HepG2 (cell line): ENCODE measurements around the gene NT5DC2. TPM values are rescaled to one million over a fixed set of nuclear protein-coding genes. Genes with fewer than 3 reads are reported as not detected.
A peak's percentile ranks its signal among the peaks of the same experiment; 100 is the strongest.

ENCODE experiments used
- ATAC-seq: fragments of 200-7000 bp; cut with Tn5 transposase; 3 replicates; pipeline ENCODE4 v1.9.1; 2020; ENCODE audit warnings: mild to moderate bottlenecking, moderate library complexity
- BruUV-seq: library from RNA; stranded (reverse); fragments of 400-500 nt; replicated peaks from 2 replicates; lab custom pipeline; 2021; lab: Mats Ljungman, UMichigan
- CTCF ChIA-PET: fragments of 300-600 bp; formaldehyde crosslinking; extraction: SDS; loops from one replicate; lab custom pipeline; 2021; ENCODE audit warnings: low total read pairs, inconsistent platforms, low intra/inter-chr PET ratio; lab: Yijun Ruan, JAX
- POLR2A ChIA-PET: fragments of 350-600 bp; sonication (Branson Sonifier 250); formaldehyde crosslinking; loops from one replicate; lab custom pipeline; 2020; ENCODE audit warnings: antibody characterized with exemption, inconsistent platforms; lab: Yijun Ruan, JAX
- DNase-seq: peaks from one replicate; pipeline ENCODE4 v3.0.0-alpha.2; 2015; ENCODE audit warnings: low spot score
- FAIRE-seq: peaks from 3 replicates; lab custom pipeline; 2011; peaks lifted over from hg19 to GRCh38; lab: Jason Lieb, UNC
- H2AFZ ChIP-seq: one replicate; pipeline ENCODE4 v1.6.1; 2011; ENCODE audit warnings: low read length, inconsistent platforms
- H3K27ac ChIP-seq: fragments of 300-600 bp; 3 replicates; pipeline ENCODE4 v1.8.0; 2011; ENCODE audit warnings: mixed run types, mild to moderate bottlenecking, mixed read lengths, low read length, inconsistent platforms; ENCODE audit not compliant: insufficient read depth; ENCODE audit errors: extremely low read length
- H3K27me3 ChIP-seq, 2 experiments: fragments of 200-600 bp in 1 of 2; 2 replicates in 1 of 2; 3 replicates in 1 of 2; pipeline versions ENCODE4 v1.6.0 to v1.8.0; 2011; ENCODE audit warnings: low read length in 2 of 2, mild to moderate bottlenecking in 2 of 2, moderate library complexity in 2 of 2, inconsistent platforms in 1 of 2; ENCODE audit not compliant: insufficient read depth in 2 of 2, control insufficient read depth in 1 of 2
- H3K36me3 ChIP-seq, 2 experiments: fragments of 200-600 bp in 1 of 2; replicated peaks in 1 of 2; 2 replicates in 1 of 2; 3 replicates in 1 of 2; pipeline versions ENCODE4 v1.5.1 to v1.8.0; 2011; ENCODE audit warnings: low read length in 2 of 2, inconsistent platforms in 1 of 2; ENCODE audit not compliant: insufficient read depth in 2 of 2, control insufficient read depth in 1 of 2
- H3K4me1 ChIP-seq: 2 replicates; pipeline ENCODE4 v1.5.1; 2012; ENCODE audit warnings: low read length, inconsistent platforms; ENCODE audit not compliant: insufficient read depth
- H3K4me2 ChIP-seq: 2 replicates; pipeline ENCODE4 v1.6.0; 2011; ENCODE audit warnings: low read depth, low read length, inconsistent platforms
- H3K4me3 ChIP-seq, 3 experiments: fragments of 200-600 bp in 1 of 3; sonication (generic), shearing (Covaris generic) in 1 of 3; replicated peaks in 1 of 3; 2 replicates each; pipeline ENCODE4 v1.5.1; 2011 to 2016; ENCODE audit warnings: low read length in 3 of 3, inconsistent platforms in 2 of 3, low read depth in 2 of 3, mild to moderate bottlenecking in 2 of 3, control low read depth in 1 of 3, mixed read lengths in 1 of 3; ENCODE audit not compliant: insufficient read depth in 1 of 3
- H3K79me2 ChIP-seq: one replicate; pipeline ENCODE4 v1.6.1; 2011; ENCODE audit warnings: low read length, inconsistent platforms; ENCODE audit not compliant: insufficient read depth
- H3K9ac ChIP-seq: 2 replicates; pipeline ENCODE4 v1.6.0; 2011; ENCODE audit warnings: mild to moderate bottlenecking, low read depth, low read length, inconsistent platforms; ENCODE audit not compliant: insufficient read depth
- H3K9me3 ChIP-seq: 2 replicates; pipeline ENCODE4 v1.5.1; 2012; ENCODE audit warnings: mild to moderate bottlenecking, low read length
- H4K20me1 ChIP-seq: 2 replicates; pipeline ENCODE4 v1.6.0; 2011; ENCODE audit warnings: inconsistent platforms, mild to moderate bottlenecking, low read length, moderate library complexity; ENCODE audit not compliant: insufficient read depth
- CTCF ChIP-seq: sonication (generic); formaldehyde crosslinking; IDR thresholded peaks from 2 replicates; pipeline ENCODE4 v1.5.0; 2020; ENCODE audit warnings: mild to moderate bottlenecking, missing genetic modification reagents, moderate library complexity
- FOXA3 ChIP-seq: IDR thresholded peaks from 2 replicates; pipeline ENCODE4 v1.6.1; 2016; ENCODE audit warnings: missing genetic modification reagents, missing compliant biosample characterization
- HNRNPL ChIP-seq: fragments of 200-400 bp; formaldehyde crosslinking; IDR thresholded peaks from 2 replicates; pipeline ENCODE4 v1.6.1; 2017; ENCODE audit warnings: mild to moderate bottlenecking, low read depth, low read length
- NCOA5 ChIP-seq: sonication (generic); formaldehyde crosslinking; IDR thresholded peaks from 2 replicates; pipeline ENCODE4 v1.4.0; 2020; ENCODE audit warnings: missing genetic modification reagents
- PRPF4 ChIP-seq: fragments of 200-400 bp; formaldehyde crosslinking; IDR thresholded peaks from 2 replicates; pipeline ENCODE4 v1.6.1; 2016; ENCODE audit warnings: low read length, low read depth; ENCODE audit not compliant: poor library complexity, severe bottlenecking
- RARG ChIP-seq: sonication (generic); formaldehyde crosslinking; IDR thresholded peaks from 2 replicates; pipeline ENCODE4 v1.4.0; 2020; ENCODE audit warnings: low read depth, mild to moderate bottlenecking, missing genetic modification reagents
- SAP130 ChIP-seq: IDR thresholded peaks from 2 replicates; pipeline ENCODE4 v1.6.1; 2016; ENCODE audit warnings: low read depth
- SETDB1 ChIP-seq: sonication (generic); formaldehyde crosslinking; IDR thresholded peaks from 2 replicates; pipeline ENCODE4 v1.5.1; 2020; ENCODE audit warnings: missing genetic modification reagents, mild to moderate bottlenecking, borderline replicate concordance
- ZBTB26 ChIP-seq: IDR thresholded peaks from 2 replicates; pipeline ENCODE4 v1.6.1; 2016; ENCODE audit warnings: missing compliant biosample characterization, missing genetic modification reagents, borderline replicate concordance
- ZBTB38 ChIP-seq: sonication (generic); formaldehyde crosslinking; IDR thresholded peaks from 2 replicates; pipeline ENCODE4 v1.5.1; 2020; ENCODE audit warnings: mild to moderate bottlenecking, missing genetic modification reagents
- ZNF687 ChIP-seq: sonication (generic); formaldehyde crosslinking; IDR thresholded peaks from 2 replicates; pipeline ENCODE4 v1.5.1; 2020; ENCODE audit warnings: mild to moderate bottlenecking, missing genetic modification reagents, moderate library complexity
- WGBS: methylation state at CpG from one replicate; pipeline ENCODE4 v1.1.6; 2017; ENCODE audit warnings: low lambda C conversion rate; 5-methylcytosine and 5-hydroxymethylcytosine counted together
- in situ Hi-C: cut with HindIII; loops from 2 replicates; pipeline ENCODE4 v1.10.0; 2017; ENCODE audit warnings: low pct_unique_long_range_greater_than_20kb; ENCODE audit not compliant: extremely low pct_ligation_motif_present
- intact Hi-C: fragments of 100-400 bp; cut with micrococcal nuclease; formaldehyde crosslinking; loops from one replicate; pipeline ENCODE4 v1.10.0; 2022; ENCODE audit not compliant: unreplicated experiment
- polyA plus RNA-seq, 8 experiments: library from polyadenylated mRNA; depleted of rRNA in 3 of 8; stranded (reverse) in 7 of 8; unstranded in 1 of 8; fragments of >200 nt; fragmentation: Illumina TruSeq in 4 of 8; extraction: Trizol in 4 of 8; gene quantifications; 2 replicates each; pipeline versions ENCODE4 v1.2.1 to v1.2.3, GENCODE V29; 2011 to 2016; ENCODE audit warnings: low read depth in 4 of 8, missing spikeins in 1 of 8, mixed read lengths in 1 of 8; ENCODE audit not compliant: insufficient read depth in 1 of 8
- total RNA-seq, 5 experiments: library from RNA; depleted of rRNA; stranded (reverse); fragments of >200 nt; fragmentation: Illumina TruSeq; extraction: Trizol; gene quantifications; 2 replicates each; pipeline ENCODE4 v1.2.3, GENCODE V29; 2016; ENCODE audit warnings: low read depth in 1 of 5

Gene NT5DC2
- total and polyA plus RNA-seq, 2 of the 13 experiments (the other 11 are each of a cell fraction or from before 2014, with no cell fraction given): 131 to 240 TPM

- ChIA-PET CTCF (no interaction called here), POLR2A (no interaction called here)
- no peak overlapping the region for H2AFZ ChIP-seq
- intact Hi-C loops (no loop called here), in situ Hi-C loops (no loop called here)
- H4K20me1 ChIP-seq: no peaks in the 10 kb centered on the region
- no peaks in the 10 kb centered on the region for H3K36me3 ChIP-seq
- WGBS: 26% methylated on average over 11 of the region's 12 CpGs
- FAIRE-seq: no peak
- TF ChIP-seq CTCF (CRISPR knock-in tag): peak; percentile 50
- no peak for TF ChIP-seq SETDB1
- TF ChIP-seq HNRNPL: peak; percentile 67; the same call in 1 of the 2 replicates
- DNase-seq: no peak
- no peak for ATAC-seq
- H3K4me2 ChIP-seq: no peak overlapping the region
- no peaks in the 10 kb centered on the region for H3K79me2 ChIP-seq
- no peak overlapping the region for H3K4me3 ChIP-seq
- no peaks in the 10 kb centered on the region for H3K9me3 ChIP-seq
- no TSS peak for BruUV-seq
- no peak overlapping the region for H3K9ac ChIP-seq
- H3K27ac ChIP-seq: no peak overlapping the region
- peaks cover 24% of the 10 kb centered on the region for H3K4me1 ChIP-seq
- H3K27me3 ChIP-seq: peaks cover 16 to 57% of the 10 kb centered on the region in 2 experiments
Observed at GRCh38 chr3:52509753-52510328, 23.8 kb downstream of the NT5DC2 start.

- H3K27ac ChIP-seq: no peak overlapping the region
- H3K9ac ChIP-seq: no peak overlapping the region
- ChIA-PET POLR2A (interaction anchor here (0.8 to 1.4 kb wide), 2 partner anchors 8 to 29 kb away, joined by 3 read pairs; partner anchors contain the start of gene UQCC5), CTCF (no interaction called here)
- H3K4me2 ChIP-seq: no peak overlapping the region; the same call in 1 of the 2 replicates
- ATAC-seq (peak; percentile 60), FAIRE-seq (no peak), DNase-seq (peak; percentile 63)
- WGBS: 3% methylated on average over 5 of the region's 5 CpGs
- in situ Hi-C loops: no loop called here
- no peaks in the 10 kb centered on the region for H3K79me2 ChIP-seq
- no peak overlapping the region for H3K4me3 ChIP-seq
- no peak overlapping the region for H2AFZ ChIP-seq
- BruUV-seq: no TSS peak
- peaks cover 5 to 53% of the 10 kb centered on the region in 2 experiments; a peak in 3 of 5 replicates for H3K27me3 ChIP-seq
- H4K20me1 ChIP-seq: no peaks in the 10 kb centered on the region
- peaks cover 19% of the 10 kb centered on the region for H3K4me1 ChIP-seq
- no peaks in the 10 kb centered on the region for H3K9me3 ChIP-seq
- H3K36me3 ChIP-seq: no peaks in the 10 kb centered on the region
- intact Hi-C loops: no loop called here
- TF ChIP-seq NCOA5 (CRISPR knock-in tag) (no peak), ZBTB38 (CRISPR knock-in tag) (no peak), PRPF4 (no peak), ZNF687 (CRISPR knock-in tag) (peak; percentile 68), SAP130 (CRISPR knock-in tag) (peak; percentile 47; the same call in 1 of the 2 replicates), FOXA3 (CRISPR knock-in tag) (peak; percentile 28; the same call in 1 of the 2 replicates), RARG (CRISPR knock-in tag) (no peak), ZBTB26 (peak; percentile 37; the same call in 1 of the 2 replicates)
Observed at GRCh38 chr3:52507359-52507758, 26.3 kb downstream of the NT5DC2 start.
